Bronchial epithelial cell (primary cell): ENCODE results near the gene NFATC3. TPM values are rescaled to one million over a fixed set of nuclear protein-coding genes. Genes with fewer than 3 reads are reported as not detected.
A peak's percentile ranks its signal among the peaks of the same experiment; 100 is the strongest.

ENCODE experiments used
- DNase-seq: peaks from one replicate; pipeline ENCODE4 v3.0.0-alpha.2; 2010; ENCODE audit warnings: low read depth
- FAIRE-seq: peaks from 2 replicates; lab custom pipeline; 2011; peaks lifted over from hg19 to GRCh38; lab: Jason Lieb, UNC
- H3K27me3 ChIP-seq: 2 replicates; pipeline ENCODE4 v1.5.1; 2011; ENCODE audit warnings: low read length; ENCODE audit not compliant: control insufficient read depth, insufficient read depth
- H3K36me3 ChIP-seq: 2 replicates; pipeline ENCODE4 v1.5.1; 2011; ENCODE audit warnings: low read length; ENCODE audit not compliant: control insufficient read depth, insufficient read depth
- H3K4me3 ChIP-seq: 2 replicates; pipeline ENCODE4 v1.5.1; 2011; ENCODE audit warnings: mild to moderate bottlenecking, low read depth, low read length, control low read depth
- CTCF ChIP-seq: IDR thresholded peaks from 2 replicates; pipeline ENCODE4 v1.5.1; 2011; ENCODE audit warnings: mild to moderate bottlenecking, moderate library complexity, low read length, control low read depth, inconsistent platforms; ENCODE audit not compliant: insufficient read depth, severe bottlenecking
- total RNA-seq: library from RNA; depleted of rRNA; stranded (reverse); fragments of >200 nt; gene quantifications from 2 replicates; pipeline ENCODE4 v1.2.1, GENCODE V29; 2014

Gene NFATC3
- total RNA-seq, 1 donor from 2014 or later: 5.8 TPM

GRCh38 chr16:68238029-68238345 is 152.8 kb downstream of the NFATC3 start:
- DNase-seq (no peak), FAIRE-seq (no peak)
- no peaks in the 10 kb centered on the region for H3K27me3 ChIP-seq
- no peaks in the 10 kb centered on the region for H3K36me3 ChIP-seq
- peak overlapping the region; percentile 45 for H3K4me3 ChIP-seq
- TF ChIP-seq CTCF: no peak

GRCh38 chr16:68242085-68242484 is 156.9 kb downstream of the NFATC3 start:
- Histone ChIP-seq H3K36me3 (no peaks in the 10 kb centered on the region), H3K27me3 (no peaks in the 10 kb centered on the region), H3K4me3 (no peak overlapping the region)
- FAIRE-seq: no peak
- DNase-seq: no peak
- no peak for TF ChIP-seq CTCF

GRCh38 chr16:68242926-68243858 is 158.0 kb downstream of the NFATC3 start:
- FAIRE-seq: peak; percentile 81
- Histone ChIP-seq H3K4me3 (no peak overlapping the region), H3K27me3 (no peaks in the 10 kb centered on the region), H3K36me3 (no peaks in the 10 kb centered on the region)
- TF ChIP-seq CTCF: no peak
- DNase-seq: no peak

- Histone ChIP-seq H3K27me3 (no peaks in the 10 kb centered on the region), H3K36me3 (peaks cover 5% of the 10 kb centered on the region), H3K4me3 (peak overlapping the region; percentile 78)
- no peak for FAIRE-seq
- DNase-seq: no peak
- TF ChIP-seq CTCF: no peak
Measured at GRCh38 chr16:68244481-68244902, 159.3 kb downstream of the NFATC3 start.

- TF ChIP-seq CTCF: no peak
- Histone ChIP-seq H3K36me3 (peaks cover 5% of the 10 kb centered on the region), H3K4me3 (peak within 1 kb of the TSS; percentile 78), H3K27me3 (no peaks in the 10 kb centered on the region)
- peak; percentile 74 for DNase-seq
- no peak for FAIRE-seq
Measured at GRCh38 chr16:68244903-68245853, 160.0 kb downstream of the NFATC3 start, which contains the start of gene PLA2G15. Gene PLA2G15, plus strand, starts transcription at chr16:68245373. Its CDS starts 54 bp downstream, at chr16:68245427.
